Liver (tissue), 9 donors: ENCODE measurements around the gene SNRPA1. TPM values are rescaled to one million over a fixed set of nuclear protein-coding genes. Genes with fewer than 3 reads are reported as not detected.

Experiments
- DNase-seq: peaks from one replicate; pipeline ENCODE4 v3.0.0-alpha.2; 2017; ENCODE audit warnings: low spot score
- H3K27ac ChIP-seq, 2 donors: one replicate each; pipeline ENCODE4 v1.7.0; 2013; ENCODE audit warnings: inconsistent platforms in 2 of 2, low read length in 2 of 2, control low read depth in 1 of 2, low read depth in 1 of 2, mild to moderate bottlenecking in 1 of 2
- H3K27me3 ChIP-seq, 4 donors: one replicate each; pipeline versions ENCODE4 v1.6.1 to v1.7.0; 2013; ENCODE audit warnings: low read length in 3 of 4, inconsistent platforms in 1 of 4, mild to moderate bottlenecking in 1 of 4, moderate library complexity in 1 of 4; ENCODE audit not compliant: control insufficient read depth in 4 of 4, insufficient read depth in 4 of 4
- H3K36me3 ChIP-seq, 4 donors: one replicate each; pipeline versions ENCODE4 v1.6.1 to v1.7.0; 2013; ENCODE audit warnings: low read length in 3 of 4, mild to moderate bottlenecking in 3 of 4, low read depth in 1 of 4, moderate library complexity in 1 of 4; ENCODE audit not compliant: control insufficient read depth in 4 of 4, insufficient read depth in 3 of 4
- H3K4me1 ChIP-seq, 4 donors: one replicate each; pipeline versions ENCODE4 v1.6.1 to v1.7.0; 2013; ENCODE audit warnings: low read length in 3 of 4, mild to moderate bottlenecking in 3 of 4, moderate library complexity in 1 of 4; ENCODE audit not compliant: control insufficient read depth in 4 of 4, insufficient read depth in 4 of 4
- H3K4me3 ChIP-seq, 3 donors: one replicate each; pipeline versions ENCODE4 v1.6.1 to v1.7.0; 2013; ENCODE audit warnings: low read length in 3 of 3, control low read depth in 1 of 3, low read depth in 1 of 3, mild to moderate bottlenecking in 1 of 3
- H3K9ac ChIP-seq, 2 donors: one replicate each; pipeline ENCODE4 v1.7.0; 2013; ENCODE audit warnings: low read length in 2 of 2, mild to moderate bottlenecking in 2 of 2, moderate library complexity in 2 of 2, control low read depth in 1 of 2, low read depth in 1 of 2
- H3K9me3 ChIP-seq, 4 donors: one replicate each; pipeline versions ENCODE4 v1.6.1 to v1.7.0; 2013; ENCODE audit warnings: low read length in 3 of 4; ENCODE audit not compliant: control insufficient read depth in 4 of 4
- ATF3 ChIP-seq: IDR thresholded peaks from 2 replicates; pipeline ENCODE4 v1.6.1; 2016; ENCODE audit warnings: antibody characterized with exemption
- CTCF ChIP-seq: fragments of 150-350 bp; IDR thresholded peaks from 2 replicates; pipeline ENCODE4 v1.5.1; 2017; ENCODE audit warnings: improper control_type of control experiment, low read depth, low read length; ENCODE audit not compliant: missing input control
- EGR1 ChIP-seq, 2 donors: IDR thresholded peaks; 2 replicates each; pipeline ENCODE4 v1.6.1; 2016 to 2018; ENCODE audit warnings: antibody characterized with exemption in 2 of 2, low read depth in 2 of 2
- FOXA1 ChIP-seq: IDR thresholded peaks from 2 replicates; pipeline ENCODE4 v1.6.1; 2016; ENCODE audit warnings: antibody characterized with exemption
- FOXA2 ChIP-seq: IDR thresholded peaks from 2 replicates; pipeline ENCODE4 v1.6.1; 2016; ENCODE audit warnings: antibody characterized with exemption
- GABPA ChIP-seq, 2 donors: IDR thresholded peaks in 1 of 2; conservative IDR thresholded peaks in 1 of 2; 2 replicates each; pipeline ENCODE4 v1.6.1; 2016; ENCODE audit warnings: antibody characterized with exemption in 2 of 2, mild to moderate bottlenecking in 1 of 2, moderate library complexity in 1 of 2
- HNF4A ChIP-seq, 2 donors: conservative IDR thresholded peaks; 2 replicates each; pipeline ENCODE4 v1.6.1; 2016; ENCODE audit warnings: antibody characterized with exemption in 2 of 2, mild to moderate bottlenecking in 2 of 2
- HNF4G ChIP-seq: IDR thresholded peaks from 2 replicates; pipeline ENCODE4 v1.6.1; 2016; ENCODE audit warnings: antibody characterized with exemption
- JUND ChIP-seq, 2 donors: IDR thresholded peaks; 2 replicates each; pipeline ENCODE4 v1.6.1; 2016; ENCODE audit warnings: antibody characterized with exemption in 2 of 2
- NR2F2 ChIP-seq: IDR thresholded peaks from 2 replicates; pipeline ENCODE4 v1.6.1; 2016; ENCODE audit warnings: antibody characterized with exemption
- RAD21 ChIP-seq, 2 donors: IDR thresholded peaks; 2 replicates each; pipeline ENCODE4 v1.6.1; 2016; ENCODE audit warnings: antibody characterized with exemption in 2 of 2, mild to moderate bottlenecking in 2 of 2
- RXRA ChIP-seq, 2 donors: IDR thresholded peaks; 2 replicates each; pipeline ENCODE4 v1.6.1; 2017 to 2018; ENCODE audit warnings: antibody characterized with exemption in 2 of 2, mild to moderate bottlenecking in 1 of 2
- SP1 ChIP-seq: IDR thresholded peaks from 2 replicates; pipeline ENCODE4 v1.6.1; 2018; ENCODE audit warnings: antibody characterized with exemption, mild to moderate bottlenecking
- TAF1 ChIP-seq: conservative IDR thresholded peaks from 2 replicates; pipeline ENCODE4 v1.6.1; 2016; ENCODE audit warnings: antibody characterized with exemption, mild to moderate bottlenecking
- YY1 ChIP-seq: IDR thresholded peaks from 2 replicates; pipeline ENCODE4 v1.6.1; 2016; ENCODE audit warnings: antibody characterized with exemption, mild to moderate bottlenecking
- ZBTB33 ChIP-seq: IDR thresholded peaks from 2 replicates; pipeline ENCODE4 v1.6.1; 2016; ENCODE audit warnings: antibody characterized with exemption
- WGBS: extraction: QIAGEN DNeasy Blood & Tissue Kit; methylation state at CpG from one replicate; pipeline ENCODE4 v1.1.7; 2013; 5-methylcytosine and 5-hydroxymethylcytosine counted together
- polyA plus RNA-seq, 2 donors: library from polyadenylated mRNA; stranded (reverse) in 1 of 2; unstranded in 1 of 2; fragments of 200-250 nt in 1 of 2; fragments of >200 nt in 1 of 2; fragmentation: Nextera tagmentation in 1 of 2; extraction: Ambion mirVana in 1 of 2; gene quantifications; one replicate each; pipeline versions ENCODE4 v1.2.1 to v1.2.3, GENCODE V29; 2013 to 2015
- total RNA-seq, 2 donors: library from RNA; depleted of rRNA; stranded (reverse); fragments of >200 nt; gene quantifications; one replicate each; pipeline ENCODE4 v1.2.3, GENCODE V29; 2014
- TF ChIP-seq, protein P1 (sequence below): IDR thresholded peaks from 2 replicates; pipeline ENCODE4 v1.6.1; 2016; ENCODE audit warnings: antibody characterized with exemption
- TF ChIP-seq, protein P2 (sequence below): IDR thresholded peaks from 2 replicates; pipeline ENCODE4 v1.6.1; 2016; ENCODE audit warnings: antibody characterized with exemption, mild to moderate bottlenecking
- donor health status: healthy.
- donor health status: healthy.
- donor health status: healthy.
- donor health status: healthy.
- donor health status: healthy.

SNRPA1 gene
- total and polyA plus RNA-seq, 4 donors, result 12.7 to 31.7 (median 18.0) TPM

DNA sequence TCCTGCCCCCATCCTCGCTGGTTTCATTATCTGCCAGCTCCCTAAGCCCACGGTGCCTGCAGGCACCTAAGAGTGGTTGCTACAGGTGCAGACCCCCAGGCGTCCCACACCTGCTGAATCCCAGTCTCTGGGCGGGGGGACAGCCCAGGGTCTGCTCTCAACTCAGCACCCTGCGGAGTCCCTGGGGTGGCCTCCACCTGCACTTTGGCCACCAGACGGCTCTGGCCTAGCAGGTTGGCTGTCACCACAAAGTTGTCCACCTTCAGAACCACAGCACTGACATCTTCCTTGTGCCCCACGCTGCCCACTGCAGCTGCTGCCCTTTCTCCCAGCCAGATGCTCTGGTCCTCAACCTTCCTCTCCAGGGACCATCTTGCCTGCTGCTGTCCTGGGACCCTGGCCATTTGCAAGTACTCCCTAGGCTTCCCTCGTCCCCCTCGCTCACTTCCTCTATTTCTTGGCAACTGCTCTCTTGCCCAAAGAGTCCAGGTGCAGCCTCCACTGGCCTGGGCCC, 34.9 kb upstream of the SNRPA1 start:
- H3K9me3 ChIP-seq, result no peaks in the 10 kb centered on the region
- peaks cover 2 to 50% (median 25%) of the 10 kb centered on the region in 4 donors for H3K36me3 ChIP-seq
- no peak for DNase-seq
- H3K4me1 ChIP-seq, result peaks cover 2 to 25% (median 16%) of the 10 kb centered on the region in 4 donors
- no peak overlapping the region for H3K27ac ChIP-seq
- WGBS, result 91% methylated on average over 9 of the region's 9 CpGs
- no peak for TF ChIP-seq NR2F2
- TF ChIP-seq, protein P1, sequence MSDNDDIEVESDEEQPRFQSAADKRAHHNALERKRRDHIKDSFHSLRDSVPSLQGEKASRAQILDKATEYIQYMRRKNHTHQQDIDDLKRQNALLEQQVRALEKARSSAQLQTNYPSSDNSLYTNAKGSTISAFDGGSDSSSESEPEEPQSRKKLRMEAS, result no peak
- H3K4me3 ChIP-seq, result no peak overlapping the region
- no peaks in the 10 kb centered on the region for H3K27me3 ChIP-seq
- no peak overlapping the region for H3K9ac ChIP-seq

GRCh38 chr15:101329309-101329863, 34.3 kb upstream of the SNRPA1 start:
- DNase-seq, result no peak
- H3K9me3 ChIP-seq, result no peaks in the 10 kb centered on the region
- WGBS, result 87% methylated on average over 14 of the region's 14 CpGs

More at GRCh38 chr15:101329309-101329863, 34.3 kb upstream of the SNRPA1 start:
- Histone ChIP-seq H3K9ac (no peak overlapping the region), H3K27me3 (no peaks in the 10 kb centered on the region), H3K36me3 (peaks cover 2 to 50% (median 25%) of the 10 kb centered on the region in 4 donors), H3K4me1 (peaks cover 2 to 31% (median 18%) of the 10 kb centered on the region in 4 donors), H3K4me3 (no peak overlapping the region), H3K27ac (no peak overlapping the region)
- TF ChIP-seq TAF1 (no peak), SP1 (no peak), ZBTB33 (no peak), FOXA1 (no peak), HNF4G (no peak), HNF4A (conservative IDR thresholded peaks at IDR 0.05) (no peak), RXRA (IDR thresholded peaks at IDR 0.05) (no peak), ATF3 (no peak), NR2F2 (no peak), YY1 (no peak), JUND (IDR thresholded peaks at IDR 0.05) (no peak), GABPA (IDR thresholded peaks at IDR 0.05 in 1 of 2, conservative IDR thresholded peaks at IDR 0.05 in 1 of 2) (no peak), RAD21 (IDR thresholded peaks at IDR 0.05) (no peak), FOXA2 (no peak), EGR1 (IDR thresholded peaks at IDR 0.05; ENCODE audit: low read depth in 2 of 2) (no peak), CTCF (no peak)
- TF ChIP-seq, protein P2, sequence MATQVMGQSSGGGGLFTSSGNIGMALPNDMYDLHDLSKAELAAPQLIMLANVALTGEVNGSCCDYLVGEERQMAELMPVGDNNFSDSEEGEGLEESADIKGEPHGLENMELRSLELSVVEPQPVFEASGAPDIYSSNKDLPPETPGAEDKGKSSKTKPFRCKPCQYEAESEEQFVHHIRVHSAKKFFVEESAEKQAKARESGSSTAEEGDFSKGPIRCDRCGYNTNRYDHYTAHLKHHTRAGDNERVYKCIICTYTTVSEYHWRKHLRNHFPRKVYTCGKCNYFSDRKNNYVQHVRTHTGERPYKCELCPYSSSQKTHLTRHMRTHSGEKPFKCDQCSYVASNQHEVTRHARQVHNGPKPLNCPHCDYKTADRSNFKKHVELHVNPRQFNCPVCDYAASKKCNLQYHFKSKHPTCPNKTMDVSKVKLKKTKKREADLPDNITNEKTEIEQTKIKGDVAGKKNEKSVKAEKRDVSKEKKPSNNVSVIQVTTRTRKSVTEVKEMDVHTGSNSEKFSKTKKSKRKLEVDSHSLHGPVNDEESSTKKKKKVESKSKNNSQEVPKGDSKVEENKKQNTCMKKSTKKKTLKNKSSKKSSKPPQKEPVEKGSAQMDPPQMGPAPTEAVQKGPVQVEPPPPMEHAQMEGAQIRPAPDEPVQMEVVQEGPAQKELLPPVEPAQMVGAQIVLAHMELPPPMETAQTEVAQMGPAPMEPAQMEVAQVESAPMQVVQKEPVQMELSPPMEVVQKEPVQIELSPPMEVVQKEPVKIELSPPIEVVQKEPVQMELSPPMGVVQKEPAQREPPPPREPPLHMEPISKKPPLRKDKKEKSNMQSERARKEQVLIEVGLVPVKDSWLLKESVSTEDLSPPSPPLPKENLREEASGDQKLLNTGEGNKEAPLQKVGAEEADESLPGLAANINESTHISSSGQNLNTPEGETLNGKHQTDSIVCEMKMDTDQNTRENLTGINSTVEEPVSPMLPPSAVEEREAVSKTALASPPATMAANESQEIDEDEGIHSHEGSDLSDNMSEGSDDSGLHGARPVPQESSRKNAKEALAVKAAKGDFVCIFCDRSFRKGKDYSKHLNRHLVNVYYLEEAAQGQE, result no peak
- TF ChIP-seq, protein P1, result no peak
